Fibroblast of skin of right biceps (primary cell): ENCODE results near the gene ZEB2.

Source experiments
- DNase-seq: peaks from one replicate; pipeline ENCODE4 v3.0.0-alpha.2; 2013

The ZEB2 gene

DNA sequence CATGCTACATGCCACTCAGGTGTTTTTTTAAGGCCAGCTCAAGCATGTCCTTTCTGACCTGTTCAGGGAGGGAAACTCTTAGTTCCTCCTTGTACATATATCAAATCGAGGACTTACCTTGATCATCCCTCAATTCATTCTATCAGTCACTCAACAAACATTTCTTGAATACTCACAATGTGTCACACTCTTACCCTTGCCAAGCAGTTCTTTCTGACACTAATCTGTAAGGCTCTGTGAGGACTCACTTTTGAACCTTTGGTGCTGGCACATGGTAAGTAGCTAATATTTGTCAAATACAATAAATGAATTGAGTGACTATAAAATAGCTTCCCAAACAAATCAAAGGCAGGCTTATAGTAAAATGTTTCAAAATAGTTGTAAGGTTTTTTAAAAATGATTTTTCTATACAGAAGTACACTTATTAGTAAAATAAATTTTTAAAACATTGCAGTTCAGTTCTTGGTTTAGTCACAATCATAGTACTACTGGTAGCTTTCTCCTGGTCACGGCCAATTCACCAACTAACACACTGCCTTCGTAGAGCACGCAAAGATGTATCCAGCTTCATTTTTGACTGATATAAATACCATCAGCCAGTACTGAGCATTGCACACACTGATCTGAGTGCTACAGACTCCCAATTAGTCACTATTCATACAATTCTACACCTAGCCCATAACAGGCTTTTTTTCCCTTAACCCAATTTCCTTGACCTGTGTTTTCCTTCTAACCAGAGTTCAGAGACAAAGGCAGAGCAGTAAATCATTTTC is 50.9 kb downstream of the ZEB2 start:
- DNase-seq = no peak

DNA sequence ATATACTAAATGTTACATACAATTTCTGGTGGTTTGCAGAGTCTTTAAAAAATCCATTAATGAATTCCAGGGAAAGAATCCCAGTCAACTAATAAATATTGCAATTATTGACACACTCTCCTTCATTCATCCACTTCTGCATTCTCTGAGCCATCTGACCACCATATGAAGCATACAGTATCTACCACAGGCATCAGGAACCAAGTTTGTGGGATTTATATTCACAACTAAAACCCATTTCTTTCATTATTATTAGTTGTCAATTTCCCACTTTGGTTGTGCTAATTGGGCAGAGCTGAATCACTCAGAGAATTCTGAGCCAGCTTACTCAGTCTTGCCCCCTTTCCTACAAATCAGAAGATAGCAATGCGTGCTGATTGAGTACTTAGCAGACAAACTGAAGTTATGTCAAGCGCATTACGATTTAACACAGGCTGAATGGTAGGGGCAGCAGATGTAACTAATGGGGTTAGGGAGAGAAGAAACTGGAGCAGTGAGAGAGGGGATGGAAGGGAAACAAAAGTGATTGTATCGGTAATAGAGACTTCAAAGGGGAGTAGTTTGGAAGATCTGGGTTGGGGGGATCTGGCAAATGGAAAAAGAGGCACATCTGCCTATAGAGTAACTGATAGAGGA is 52.3 kb downstream of the ZEB2 start:
- DNase-seq = peak; percentile 38

DNA sequence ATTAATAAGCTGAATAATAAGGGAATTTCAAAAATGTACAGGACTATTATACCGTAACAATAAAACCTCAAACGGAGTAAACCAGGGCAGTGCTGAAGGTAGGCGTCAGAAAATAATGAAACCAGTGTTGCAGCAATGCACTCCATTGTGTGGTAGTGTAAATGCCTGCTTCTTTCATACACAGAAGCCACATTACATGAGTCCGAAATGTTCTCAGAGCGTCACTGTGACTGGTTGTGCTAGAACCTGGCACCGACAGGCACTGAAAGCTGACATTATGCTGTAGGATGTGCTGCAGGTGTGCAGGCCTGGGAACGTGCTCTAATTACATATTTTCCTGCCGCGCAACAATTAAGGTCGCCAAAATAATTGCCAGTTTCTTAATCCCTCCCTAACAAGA is 53.3 kb downstream of the ZEB2 start:
- no peak for DNase-seq

DNA sequence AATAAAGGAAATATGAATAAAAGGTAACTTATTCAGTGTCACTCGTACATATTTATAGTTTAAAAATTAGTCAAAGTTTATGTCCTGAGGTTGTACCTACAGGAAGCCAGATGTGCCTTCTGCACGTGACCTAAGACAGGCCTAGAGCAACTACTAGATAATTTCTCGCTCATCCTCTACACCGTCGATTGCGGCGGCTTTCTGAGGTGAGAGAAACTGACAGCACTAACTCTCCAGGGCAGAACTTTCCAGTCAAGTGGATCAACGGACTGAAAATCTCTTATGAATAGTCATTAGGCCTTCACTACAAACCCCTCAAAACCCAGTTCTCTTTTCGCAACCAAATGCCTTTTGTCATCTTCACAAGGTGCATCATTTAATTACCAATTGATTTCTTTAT is 54.2 kb downstream of the ZEB2 start:
- DNase-seq = no peak

DNA sequence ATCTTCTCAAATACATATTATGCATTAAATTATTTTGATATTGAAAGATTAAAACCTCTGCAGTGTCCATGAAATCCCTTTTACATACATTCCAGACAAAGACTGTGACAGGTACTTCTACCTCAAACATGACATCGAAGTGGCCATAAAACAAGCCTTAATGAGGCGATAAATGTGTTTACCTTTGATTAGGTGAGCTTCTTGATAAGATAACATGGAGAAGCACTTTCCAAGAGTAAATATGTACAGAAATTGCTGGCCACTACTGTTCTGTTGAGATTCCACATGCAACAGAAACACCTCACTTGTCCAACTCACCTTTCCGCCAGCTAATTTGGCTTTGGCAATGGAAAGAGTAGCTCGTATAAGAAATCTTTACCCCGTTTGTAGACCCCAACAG is 55.2 kb downstream of the ZEB2 start:
- DNase-seq = no peak

DNA sequence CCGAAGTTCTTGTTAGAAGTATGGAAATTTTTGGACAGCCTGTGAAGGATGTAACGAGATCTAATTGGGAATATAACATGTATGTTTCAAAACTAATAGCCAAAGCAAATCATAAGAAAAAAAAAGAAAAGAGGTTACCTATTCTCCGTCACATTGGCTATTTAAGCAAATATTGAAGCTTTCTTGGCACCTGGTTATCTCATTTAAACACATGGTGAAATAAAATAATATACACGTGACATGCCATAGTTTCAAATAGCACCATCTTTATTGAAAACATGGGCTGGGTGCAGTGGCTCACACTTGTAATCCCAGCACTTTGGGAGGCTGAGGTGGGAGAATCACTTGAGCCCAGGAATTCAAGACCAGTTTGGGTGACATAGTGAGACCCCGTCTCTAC is 56.7 kb downstream of the ZEB2 start:
- DNase-seq = no peak

DNA sequence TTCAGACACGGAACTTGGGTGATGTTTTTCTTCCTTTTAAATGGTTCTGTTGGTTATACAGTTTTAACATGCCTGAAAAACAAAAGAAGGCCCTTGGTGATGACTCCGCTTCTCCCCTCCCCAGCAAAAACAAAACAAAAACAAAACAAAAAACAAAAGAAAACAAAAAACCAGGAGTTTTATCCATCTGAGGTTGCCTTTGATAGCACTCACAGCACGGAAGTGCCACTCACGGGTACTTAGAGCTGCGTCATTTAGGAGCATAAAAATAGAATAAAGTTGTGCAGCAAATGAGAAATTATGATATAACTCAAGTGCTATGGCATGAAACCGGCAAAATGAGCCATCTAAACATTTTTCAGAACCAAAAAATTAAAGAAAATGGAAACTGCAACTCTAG is 57.7 kb downstream of the ZEB2 start:
- DNase-seq = no peak

DNA sequence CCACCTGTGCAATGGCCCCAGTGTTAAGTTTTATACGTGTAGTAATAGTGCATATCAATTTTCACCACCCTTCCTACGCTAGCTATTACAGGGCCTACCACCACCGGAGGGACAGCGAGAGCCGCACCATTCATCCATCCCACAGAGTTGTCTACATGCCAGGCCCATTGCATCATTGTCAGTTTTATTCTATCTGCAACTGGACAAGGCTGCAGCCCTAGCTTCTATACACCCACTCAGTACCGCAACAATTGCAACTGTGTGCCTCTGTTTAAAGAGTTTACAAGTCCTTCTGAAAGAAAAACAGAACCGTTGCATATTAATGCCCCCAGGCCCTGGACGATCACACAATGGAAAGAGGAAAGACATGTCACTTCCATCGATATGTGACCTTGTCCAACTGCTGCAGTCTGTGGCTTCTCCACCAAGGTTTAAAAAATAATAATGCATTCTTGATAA is 58.6 kb downstream of the ZEB2 start:
- DNase-seq = peak; percentile 40

DNA sequence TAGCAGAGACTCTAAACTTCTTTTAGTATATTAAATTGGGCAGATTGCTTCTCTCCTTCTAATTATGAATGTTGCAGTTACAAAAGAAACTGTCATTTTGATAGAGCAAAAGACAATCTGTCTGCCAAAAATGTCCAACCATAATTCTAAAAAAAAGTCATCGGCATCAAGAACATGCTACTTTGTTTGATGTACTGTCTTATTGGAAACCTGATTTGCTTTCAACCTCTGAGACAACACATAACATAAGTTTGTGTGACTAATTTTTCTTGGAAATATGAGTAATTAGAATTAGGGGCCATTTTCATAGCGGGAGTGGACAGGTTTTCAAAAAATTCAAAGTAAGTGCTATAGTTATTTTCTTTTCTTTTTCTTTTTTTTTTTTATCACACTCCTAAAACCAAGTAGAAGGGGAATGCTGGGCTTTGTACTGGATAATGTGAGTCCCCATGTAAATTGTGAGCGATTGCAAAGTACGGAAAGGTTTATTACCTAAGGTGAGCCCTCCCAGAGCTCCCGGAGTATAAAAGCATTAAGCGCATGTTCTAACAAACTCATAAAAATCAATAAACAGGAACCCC is 59.1 kb downstream of the ZEB2 start:
- no peak for DNase-seq

DNA sequence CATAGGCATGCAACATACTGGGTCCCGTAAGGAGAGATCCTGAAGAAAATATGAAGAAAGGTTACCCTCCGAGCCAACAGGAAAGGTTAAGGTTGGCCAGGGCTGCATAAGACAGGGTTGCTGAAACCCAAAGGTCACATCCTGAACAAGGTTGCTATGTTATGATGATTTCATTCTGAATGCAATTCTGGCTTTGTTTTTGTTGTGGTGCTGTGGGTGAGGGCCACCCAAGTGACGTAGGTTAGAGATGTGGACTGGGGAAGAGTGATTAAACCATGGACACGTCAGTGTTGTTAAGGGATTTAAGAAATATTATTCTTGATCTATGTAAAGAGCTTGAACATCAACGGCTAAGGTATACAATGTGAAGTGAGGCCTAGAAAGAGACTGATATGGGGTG is 60.0 kb downstream of the ZEB2 start:
- DNase-seq = peak; percentile 34

DNA sequence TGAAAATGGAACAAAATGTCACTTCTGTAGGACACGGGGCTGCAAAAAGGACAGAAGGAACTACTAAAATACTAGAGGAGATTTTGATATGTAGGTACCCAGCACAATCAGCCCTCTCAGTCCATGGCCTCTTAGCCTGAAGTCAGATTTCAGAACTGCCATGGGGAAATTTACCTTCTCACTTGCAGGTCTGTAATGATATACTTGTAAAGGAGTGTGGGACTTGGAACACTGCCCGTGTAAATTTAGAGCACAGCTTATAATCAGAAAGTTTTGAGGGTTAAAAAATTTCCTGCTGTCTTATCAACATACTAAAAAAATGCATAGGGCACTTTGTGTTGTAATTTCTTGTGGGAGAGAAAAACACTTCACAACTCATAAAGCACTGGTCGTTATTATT is 60.6 kb downstream of the ZEB2 start:
- no peak for DNase-seq

DNA sequence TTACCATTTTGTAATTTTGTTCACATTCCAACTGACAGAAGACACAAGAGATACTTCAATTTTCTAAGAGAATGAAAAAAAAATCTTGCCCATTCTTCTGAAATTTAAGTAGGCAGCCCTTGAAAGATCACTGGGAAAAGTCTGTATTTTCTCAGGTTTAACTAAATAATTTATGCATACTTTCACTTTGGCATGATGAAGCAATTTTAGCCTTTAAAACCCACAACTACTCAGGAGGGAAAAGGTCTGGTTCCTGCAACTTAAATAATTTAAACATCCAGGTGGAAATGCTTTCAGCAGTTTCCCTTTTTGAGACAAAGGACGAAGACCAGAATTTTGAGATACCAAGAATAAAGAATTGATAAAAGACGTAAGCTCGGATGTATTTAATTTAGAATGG is 61.4 kb downstream of the ZEB2 start:
- no peak for DNase-seq

DNA sequence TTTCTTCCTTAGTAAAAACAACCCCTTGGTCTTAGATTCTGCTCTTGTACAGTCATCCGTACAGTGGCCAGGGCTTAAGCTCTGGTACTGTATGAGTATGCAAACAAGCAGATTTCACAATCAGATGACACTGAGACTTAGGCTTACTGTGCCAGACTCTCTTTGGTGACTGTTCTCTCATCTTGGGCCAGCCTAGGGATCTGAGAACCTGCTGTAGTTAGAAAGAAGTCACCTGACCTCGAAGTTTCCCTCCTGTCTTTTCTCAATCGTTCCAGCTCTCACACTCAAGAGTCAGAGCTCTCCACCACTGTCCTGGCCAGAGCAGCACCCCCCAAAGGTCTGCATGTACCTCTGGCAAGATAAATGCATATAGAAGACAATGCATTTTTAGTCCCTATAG is 63.2 kb downstream of the ZEB2 start:
- peak; percentile 86 for DNase-seq

DNA sequence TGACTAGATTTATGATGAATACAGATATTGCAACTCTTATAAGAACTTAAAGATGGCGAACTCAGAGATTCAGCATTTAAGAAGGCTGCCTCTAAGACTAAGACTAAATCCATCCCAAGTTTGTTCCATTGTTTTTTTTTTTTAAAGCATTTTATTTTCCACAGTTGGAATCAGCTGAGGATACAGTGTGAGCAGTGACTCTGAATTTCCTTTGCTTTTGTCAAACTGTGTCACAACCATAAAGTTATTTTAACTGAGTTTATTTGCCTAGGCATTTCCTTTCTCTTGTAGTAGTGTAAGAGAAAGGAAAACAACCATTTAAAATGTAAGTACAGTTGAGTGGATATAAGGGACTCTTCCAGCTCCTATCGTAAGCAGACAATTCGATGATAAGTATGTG is 63.9 kb downstream of the ZEB2 start:
- no peak for DNase-seq

DNA sequence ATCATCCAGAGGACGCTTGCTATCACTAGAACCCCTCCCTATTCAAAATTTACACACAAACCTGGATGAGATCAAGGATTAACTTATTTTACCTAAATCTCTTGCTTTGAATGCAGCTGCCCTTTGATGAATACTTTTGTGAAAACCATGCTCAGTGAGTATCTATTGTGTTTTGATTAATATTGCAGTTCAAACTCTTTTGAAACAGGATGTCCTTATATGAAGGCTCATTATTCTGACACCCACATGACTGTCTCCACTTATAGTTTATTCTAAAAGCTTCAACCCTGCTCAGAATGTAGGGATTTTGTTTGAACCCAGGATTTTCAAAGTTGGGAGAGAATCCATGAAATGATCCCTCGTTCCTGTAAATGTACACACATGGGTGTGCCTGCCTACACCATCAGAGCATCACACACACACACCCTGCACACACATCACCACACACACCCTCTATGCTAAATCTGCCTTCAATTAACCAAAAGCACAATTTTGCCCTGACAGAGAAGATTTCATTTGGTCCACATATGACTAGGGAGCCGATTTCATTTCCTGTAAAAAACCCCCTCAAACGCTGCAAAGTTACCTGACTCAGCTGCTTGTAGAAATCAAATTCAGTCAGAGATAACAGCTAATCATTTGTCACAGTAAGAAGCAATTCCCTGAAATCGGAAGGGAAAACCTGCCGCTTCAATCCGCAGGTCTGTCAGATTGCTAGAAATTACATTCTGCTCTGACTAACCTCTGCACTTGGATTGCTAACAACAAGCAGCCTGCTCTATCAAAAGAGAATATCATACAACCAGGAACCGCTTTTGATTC is 65.2 kb downstream of the ZEB2 start:
- peak; percentile 31 for DNase-seq

DNA sequence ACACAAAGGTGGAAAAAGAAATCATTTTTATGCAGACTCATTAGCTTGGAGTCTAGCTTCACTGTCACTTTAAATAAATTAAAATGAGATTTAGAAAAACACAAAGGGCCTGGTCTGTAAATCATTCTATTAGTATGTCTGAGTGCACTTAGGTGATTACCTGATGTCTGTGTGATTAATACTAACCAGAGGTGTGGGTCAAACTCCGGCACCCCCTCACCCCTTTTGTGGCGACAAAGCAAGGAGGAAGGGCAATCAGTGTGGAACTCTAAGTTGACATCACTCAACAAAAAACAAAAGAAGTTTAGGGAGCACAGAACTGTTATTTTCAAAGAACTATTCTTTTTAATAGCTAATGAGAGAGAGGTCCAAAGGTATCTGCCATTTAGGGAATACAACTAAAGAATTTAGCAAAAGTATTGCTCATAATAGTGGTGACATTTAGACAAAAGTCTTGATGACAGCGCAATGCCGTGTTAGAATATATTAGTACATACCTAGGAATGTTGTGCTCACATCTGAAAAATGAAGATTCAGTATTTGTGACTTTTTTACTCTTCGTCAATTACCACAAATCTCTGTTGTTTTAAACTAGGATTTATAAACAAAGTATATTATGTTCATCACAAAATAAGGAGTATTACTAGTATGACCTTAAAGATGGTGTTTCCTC is 66.3 kb downstream of the ZEB2 start:
- peak; percentile 72 for DNase-seq

DNA sequence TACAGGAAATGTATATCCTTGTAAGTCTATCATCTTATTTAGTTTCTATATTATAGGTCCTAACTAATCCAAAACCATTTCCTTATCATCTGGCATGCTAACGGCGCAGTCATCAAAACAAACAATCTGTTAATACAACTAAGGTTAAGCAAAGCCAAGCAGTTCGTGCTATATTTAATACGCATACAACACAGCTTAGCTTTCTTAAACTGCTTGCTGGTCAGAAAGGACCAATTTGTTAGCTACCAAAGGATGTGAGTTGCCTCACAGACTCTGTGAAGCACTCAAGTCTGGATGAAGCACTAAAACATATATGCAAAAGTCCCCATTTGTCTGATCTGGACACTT is 67.0 kb downstream of the ZEB2 start:
- DNase-seq = peak; percentile 36

DNA sequence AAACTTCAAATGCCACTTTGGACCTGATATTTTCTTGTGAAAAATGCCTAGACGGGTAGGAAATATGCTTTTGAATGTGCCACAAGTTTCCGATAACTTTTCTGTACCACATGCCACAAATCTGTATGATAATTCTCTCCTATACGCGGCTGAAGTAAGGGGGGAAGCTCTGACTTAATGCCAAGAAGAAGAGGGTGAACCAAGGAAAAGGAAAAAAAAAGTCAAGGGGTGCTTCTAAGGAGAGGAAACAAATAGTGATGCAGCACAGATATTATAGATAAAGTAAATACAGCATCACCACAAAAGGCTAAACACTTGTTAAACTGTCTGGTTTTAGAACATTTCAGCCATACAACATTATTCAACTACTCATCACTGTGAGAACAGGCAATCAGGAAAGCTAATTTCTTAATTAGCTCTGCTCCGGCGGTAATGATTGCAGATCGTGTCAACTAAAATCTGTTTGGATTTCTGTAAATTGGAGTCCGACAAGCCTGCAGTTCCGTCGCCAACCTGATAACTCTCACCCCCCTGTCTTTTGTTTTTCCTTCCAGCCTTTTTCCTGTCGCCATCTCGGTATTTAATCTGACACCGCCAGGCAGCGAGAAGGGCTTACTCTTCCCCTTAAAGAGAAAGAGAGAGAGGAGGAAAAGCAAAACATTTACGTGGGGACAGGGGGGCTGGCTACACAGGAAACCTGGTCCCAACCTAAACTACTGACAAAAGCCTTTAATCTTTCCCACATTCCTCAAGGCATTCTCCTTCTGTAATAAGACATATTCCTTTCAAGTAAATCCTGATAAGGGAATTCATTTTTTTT is 67.5 kb downstream of the ZEB2 start:
- DNase-seq = peak; percentile 68

DNA sequence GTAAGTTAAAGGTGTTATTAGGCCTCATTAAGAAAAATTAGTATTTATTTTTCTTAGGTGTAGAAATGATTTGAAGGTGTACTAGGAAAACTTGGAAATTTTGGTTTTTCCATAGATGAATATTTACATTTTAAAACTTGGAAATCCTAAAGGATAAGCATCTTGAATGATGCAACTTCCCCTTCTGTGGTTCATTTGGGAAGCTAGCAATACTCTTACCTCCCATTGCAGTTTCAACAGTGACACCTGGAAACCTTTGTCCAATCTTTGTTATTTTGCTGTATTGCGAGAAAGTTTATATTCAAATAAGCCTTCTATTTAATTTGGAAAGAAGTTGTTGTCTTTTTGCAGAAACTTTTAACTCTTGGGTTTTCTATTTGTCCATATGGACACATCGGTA is 68.5 kb downstream of the ZEB2 start:
- DNase-seq = no peak

DNA sequence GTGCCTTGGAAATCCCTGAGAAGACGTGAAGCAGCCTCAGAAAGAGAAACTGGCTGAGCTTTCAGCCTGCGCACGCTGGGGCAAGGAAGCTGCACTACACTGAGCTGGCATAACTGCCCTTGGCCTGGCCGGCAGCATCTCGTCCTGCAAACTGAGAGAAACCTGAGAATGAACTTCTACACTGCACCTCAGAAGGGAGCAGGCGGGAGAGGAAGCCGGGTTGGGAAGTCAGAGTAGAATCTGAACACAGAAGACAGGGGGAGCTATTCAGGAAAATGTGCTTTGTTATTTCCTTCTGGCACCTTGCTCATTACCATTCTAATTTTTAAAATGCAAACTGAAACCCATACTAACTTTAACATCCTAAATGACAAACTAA is 70.9 kb downstream of the ZEB2 start:
- DNase-seq = no peak

DNA sequence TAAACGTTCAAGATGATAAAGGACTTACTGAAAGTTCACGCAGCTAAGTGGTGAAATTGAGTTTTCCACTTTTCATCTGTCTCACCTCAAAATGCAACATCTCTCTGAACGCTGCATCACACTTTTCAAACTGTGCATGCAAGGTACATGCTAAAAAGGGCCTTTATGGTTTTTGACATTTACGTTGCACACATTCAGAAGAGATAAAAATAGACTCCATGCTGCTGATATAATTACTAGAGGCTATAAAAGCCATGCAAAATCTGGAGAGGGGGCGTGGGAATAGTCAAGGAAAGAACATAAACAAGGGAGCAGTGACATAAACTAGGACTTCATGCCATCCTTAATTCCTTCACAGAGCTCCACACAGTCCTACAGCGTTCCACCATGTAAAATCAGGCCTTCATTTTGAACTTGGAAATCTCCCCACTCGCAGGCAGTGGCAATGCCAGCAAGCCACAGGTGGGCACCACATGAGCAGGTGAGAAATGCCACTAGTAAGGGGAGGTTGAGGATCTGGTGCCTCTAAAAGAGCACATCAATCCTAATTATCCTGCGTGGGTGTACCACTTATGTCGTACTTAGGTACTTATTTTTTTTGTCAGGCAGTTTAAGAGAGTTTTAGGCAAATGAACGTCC is 71.4 kb downstream of the ZEB2 start:
- no peak for DNase-seq

DNA sequence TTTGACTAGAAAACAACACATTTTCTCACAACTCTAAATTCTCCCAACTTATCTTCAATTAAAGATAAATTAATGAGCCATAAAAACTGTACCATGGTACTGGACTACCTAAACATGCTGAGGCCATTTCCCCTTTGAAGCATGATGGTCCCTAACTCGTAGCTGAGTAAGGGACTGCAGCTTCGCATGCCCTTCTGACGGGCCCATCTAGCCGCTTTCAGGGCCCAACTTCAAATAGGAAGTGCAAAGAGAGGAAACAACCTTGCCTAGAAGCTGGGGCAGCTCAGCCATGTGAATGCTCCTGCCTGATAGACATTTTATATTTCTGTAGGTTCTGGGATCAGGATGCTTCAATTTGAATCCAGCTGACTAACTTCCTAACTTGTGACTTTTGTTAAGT is 72.4 kb downstream of the ZEB2 start:
- DNase-seq = no peak
